DND-41 (cell line): ENCODE results near the gene WDPCP.
"Not testable (repeated sequence)": the region's sequence is repeated elsewhere in the genome, so short reads cannot be mapped to it uniquely, and the experiment has no call there.

Experiments used
- ATAC-seq: fragments of 200-7000 bp; cut with Tn5 transposase; 3 replicates; pipeline ENCODE4 v1.9.1; 2021; ENCODE audit warnings: low read depth; ENCODE audit not compliant: insufficient read depth
- DNase-seq: peaks from one replicate; pipeline ENCODE4 v3.0.0-alpha.2; 2020
- H2AFZ ChIP-seq: 2 replicates; pipeline ENCODE4 v1.6.0; 2012; ENCODE audit warnings: low read depth, low read length
- H3K27ac ChIP-seq: 2 replicates; pipeline ENCODE4 v1.5.1; 2012; ENCODE audit warnings: low read length, inconsistent platforms
- H3K27me3 ChIP-seq: fragments of 200-600 bp; sonication (generic); 2 replicates; pipeline ENCODE4 v1.6.0; 2012; ENCODE audit warnings: low read length, mild to moderate bottlenecking, inconsistent platforms; ENCODE audit not compliant: insufficient read depth, poor library complexity
- H3K36me3 ChIP-seq: 2 replicates; pipeline ENCODE4 v1.5.1; 2012; ENCODE audit warnings: low read length, inconsistent platforms; ENCODE audit not compliant: insufficient read depth
- H3K4me1 ChIP-seq: 2 replicates; pipeline ENCODE4 v1.5.1; 2012; ENCODE audit warnings: mild to moderate bottlenecking, low read length; ENCODE audit not compliant: insufficient read depth
- H3K4me2 ChIP-seq: 2 replicates; pipeline ENCODE4 v1.6.0; 2012; ENCODE audit warnings: mild to moderate bottlenecking, moderate library complexity, low read length, inconsistent platforms; ENCODE audit not compliant: insufficient read depth
- H3K4me3 ChIP-seq, 2 experiments: fragments of 200-600 bp in 1 of 2; shearing (Covaris generic) in 1 of 2; 2 replicates each; pipeline ENCODE4 v1.5.1; 2012 to 2016; ENCODE audit warnings: inconsistent platforms in 2 of 2, low read length in 2 of 2, mild to moderate bottlenecking in 2 of 2, low read depth in 1 of 2, moderate library complexity in 1 of 2
- H3K79me2 ChIP-seq: 2 replicates; pipeline ENCODE4 v1.6.0; 2012; ENCODE audit warnings: low read length, inconsistent platforms; ENCODE audit not compliant: insufficient read depth
- H3K9ac ChIP-seq: 2 replicates; pipeline ENCODE4 v1.6.0; 2012; ENCODE audit warnings: low read depth, mild to moderate bottlenecking, inconsistent platforms, low read length, moderate library complexity
- H3K9me3 ChIP-seq: 2 replicates; pipeline ENCODE4 v1.5.1; 2012; ENCODE audit warnings: low read length, moderate library complexity, mild to moderate bottlenecking, inconsistent platforms; ENCODE audit not compliant: insufficient read depth, severe bottlenecking
- H4K20me1 ChIP-seq: 2 replicates; pipeline ENCODE4 v1.6.0; 2012; ENCODE audit warnings: low read length; ENCODE audit not compliant: insufficient read depth
- EZH2 ChIP-seq: IDR thresholded peaks from 3 replicates; pipeline ENCODE4 v1.6.1; 2012; ENCODE audit warnings: borderline replicate concordance, low read depth, mild to moderate bottlenecking, moderate library complexity, low read length, inconsistent platforms; ENCODE audit not compliant: severe bottlenecking
- TF ChIP-seq, protein P1 (sequence below): IDR thresholded peaks from 2 replicates; pipeline ENCODE4 v1.5.1; 2012; ENCODE audit warnings: borderline replicate concordance, low read length, moderate library complexity, mild to moderate bottlenecking; ENCODE audit not compliant: poor library complexity, severe bottlenecking; ENCODE audit errors: extremely low read depth

The WDPCP gene

DNA sequence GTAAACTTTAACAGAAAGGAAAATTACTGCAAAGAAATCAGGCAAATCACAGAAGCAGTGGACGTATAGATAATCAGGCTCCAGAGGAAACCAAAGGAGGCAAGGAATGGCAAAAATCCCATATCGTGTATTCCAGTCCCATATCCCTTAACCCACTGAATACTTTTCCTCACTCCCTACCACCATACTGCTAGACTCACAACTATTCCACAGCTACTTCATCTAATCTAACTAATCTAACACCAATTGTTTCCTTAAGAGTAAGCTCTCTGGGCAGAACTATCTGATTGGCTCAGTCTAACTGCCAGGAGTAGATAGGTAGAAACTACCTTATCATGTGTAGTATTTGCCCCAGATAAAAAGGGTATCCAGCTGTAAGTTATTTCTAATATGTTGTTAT, 16.3 kb downstream of the WDPCP start:
- Histone ChIP-seq H4K20me1 (peaks cover 4% of the 10 kb centered on the region; the same call in 1 of the 2 replicates), H3K27me3 (no peaks in the 10 kb centered on the region), H3K4me3 (no peak overlapping the region), H3K9ac (no peak overlapping the region), H3K9me3 (peaks cover 15% of the 10 kb centered on the region), H2AFZ (no peak overlapping the region), H3K4me1 (no peaks in the 10 kb centered on the region), H3K36me3 (no peaks in the 10 kb centered on the region), H3K79me2 (peaks cover 14% of the 10 kb centered on the region), H3K27ac (no peak overlapping the region), H3K4me2 (no peak overlapping the region)
- ATAC-seq: no peak
- no peak for DNase-seq
- TF ChIP-seq, protein P1, sequence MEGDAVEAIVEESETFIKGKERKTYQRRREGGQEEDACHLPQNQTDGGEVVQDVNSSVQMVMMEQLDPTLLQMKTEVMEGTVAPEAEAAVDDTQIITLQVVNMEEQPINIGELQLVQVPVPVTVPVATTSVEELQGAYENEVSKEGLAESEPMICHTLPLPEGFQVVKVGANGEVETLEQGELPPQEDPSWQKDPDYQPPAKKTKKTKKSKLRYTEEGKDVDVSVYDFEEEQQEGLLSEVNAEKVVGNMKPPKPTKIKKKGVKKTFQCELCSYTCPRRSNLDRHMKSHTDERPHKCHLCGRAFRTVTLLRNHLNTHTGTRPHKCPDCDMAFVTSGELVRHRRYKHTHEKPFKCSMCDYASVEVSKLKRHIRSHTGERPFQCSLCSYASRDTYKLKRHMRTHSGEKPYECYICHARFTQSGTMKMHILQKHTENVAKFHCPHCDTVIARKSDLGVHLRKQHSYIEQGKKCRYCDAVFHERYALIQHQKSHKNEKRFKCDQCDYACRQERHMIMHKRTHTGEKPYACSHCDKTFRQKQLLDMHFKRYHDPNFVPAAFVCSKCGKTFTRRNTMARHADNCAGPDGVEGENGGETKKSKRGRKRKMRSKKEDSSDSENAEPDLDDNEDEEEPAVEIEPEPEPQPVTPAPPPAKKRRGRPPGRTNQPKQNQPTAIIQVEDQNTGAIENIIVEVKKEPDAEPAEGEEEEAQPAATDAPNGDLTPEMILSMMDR: no peak
- no peak for TF ChIP-seq EZH2

DNA sequence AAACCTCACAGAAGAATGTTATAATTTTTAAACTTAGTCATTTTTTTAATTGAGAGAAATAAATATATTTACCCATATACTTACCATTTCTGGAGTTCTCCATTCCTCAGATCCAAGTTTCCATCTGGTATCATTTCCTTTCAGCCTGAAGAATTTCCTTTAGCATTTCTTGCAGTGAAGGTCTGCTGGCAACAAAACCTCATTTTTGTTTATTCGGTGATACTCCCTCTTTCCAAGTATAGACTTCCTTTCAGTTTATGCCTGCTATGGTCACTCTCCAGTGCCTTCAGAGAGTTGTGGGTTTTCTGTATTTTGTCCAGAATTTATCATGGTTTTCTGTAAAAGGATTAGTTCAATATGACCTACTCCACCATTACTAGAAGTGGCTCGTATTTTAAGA, 17.0 kb downstream of the WDPCP start:
- Histone ChIP-seq H3K9ac (no peak overlapping the region), H3K4me1 (no peaks in the 10 kb centered on the region), H3K79me2 (peaks cover 11% of the 10 kb centered on the region), H3K4me2 (no peak overlapping the region), H3K4me3 (no peak overlapping the region), H3K36me3 (no peaks in the 10 kb centered on the region), H4K20me1 (peaks cover 1% of the 10 kb centered on the region; the same call in 1 of the 2 replicates), H3K27ac (no peak overlapping the region), H2AFZ (no peak overlapping the region), H3K27me3 (no peaks in the 10 kb centered on the region), H3K9me3 (peaks cover 17% of the 10 kb centered on the region)
- ATAC-seq: no peak
- TF ChIP-seq, protein P1: no peak
- TF ChIP-seq EZH2: no peak
- no peak for DNase-seq

DNA sequence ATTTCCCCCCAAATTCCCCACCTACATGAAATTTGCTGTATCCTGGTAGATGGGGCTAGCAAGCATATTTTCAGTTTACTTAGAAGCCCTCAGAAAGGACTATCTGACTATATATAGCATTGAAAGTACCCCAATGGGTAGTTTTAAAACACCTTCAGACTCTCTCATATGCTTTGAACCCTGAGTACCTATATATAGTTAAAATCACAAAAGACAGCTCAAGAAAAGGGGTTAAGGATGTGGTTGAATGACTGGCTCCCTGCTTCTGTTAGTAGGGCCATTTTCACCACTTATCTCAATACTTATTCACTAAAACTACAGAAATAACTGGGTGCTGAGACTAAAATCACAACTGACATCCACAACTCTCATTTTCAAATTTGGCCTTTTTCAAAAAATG, 18.5 kb downstream of the WDPCP start:
- TF ChIP-seq, protein P1: no peak
- no peak for TF ChIP-seq EZH2
- H3K4me2 ChIP-seq: no peak overlapping the region

DNA sequence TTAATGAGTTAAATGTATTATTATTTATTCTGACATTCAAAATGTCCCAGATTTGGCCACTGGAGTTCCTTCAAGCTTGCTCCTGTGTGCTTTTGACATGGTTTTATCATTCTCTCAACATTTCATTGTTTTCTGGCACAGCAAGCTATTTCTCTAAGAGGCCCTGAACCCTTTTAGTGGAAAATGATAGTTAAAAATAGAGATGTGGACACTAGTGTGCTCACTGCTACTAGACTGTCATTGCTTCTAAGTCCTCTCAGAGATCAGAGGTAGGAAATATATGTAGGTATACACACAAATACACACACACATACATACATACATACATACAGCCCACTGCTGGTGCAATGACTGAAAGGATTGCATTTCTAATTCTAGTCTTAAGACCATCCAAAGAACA, 25.5 kb downstream of the WDPCP start:
- Histone ChIP-seq H3K79me2 (no peaks in the 10 kb centered on the region), H3K9ac (no peak overlapping the region), H3K27ac (no peak overlapping the region), H3K36me3 (peaks cover 4% of the 10 kb centered on the region; the same call in 1 of the 2 replicates), H3K9me3 (peaks cover 10% of the 10 kb centered on the region), H3K4me2 (no peak overlapping the region), H2AFZ (no peak overlapping the region), H3K4me1 (peaks cover 3% of the 10 kb centered on the region; the same call in 1 of the 2 replicates), H4K20me1 (no peaks in the 10 kb centered on the region), H3K27me3 (no peaks in the 10 kb centered on the region), H3K4me3 (no peak overlapping the region)
- ATAC-seq (no peak), DNase-seq (no peak)
- no peak for TF ChIP-seq EZH2
- TF ChIP-seq, protein P1: no peak

More for the DNA sequence above, 18.5 kb downstream of the WDPCP start:
- Histone ChIP-seq H4K20me1 (no peaks in the 10 kb centered on the region), H3K9me3 (peaks cover 17% of the 10 kb centered on the region), H3K9ac (no peak overlapping the region), H3K27me3 (no peaks in the 10 kb centered on the region), H3K4me3 (no peak overlapping the region), H2AFZ (no peak overlapping the region), H3K79me2 (peaks cover 6% of the 10 kb centered on the region; the same call in 1 of the 2 replicates), H3K27ac (no peak overlapping the region), H3K4me1 (no peaks in the 10 kb centered on the region), H3K36me3 (no peaks in the 10 kb centered on the region)
- ATAC-seq: no peak
- no peak for DNase-seq

DNA sequence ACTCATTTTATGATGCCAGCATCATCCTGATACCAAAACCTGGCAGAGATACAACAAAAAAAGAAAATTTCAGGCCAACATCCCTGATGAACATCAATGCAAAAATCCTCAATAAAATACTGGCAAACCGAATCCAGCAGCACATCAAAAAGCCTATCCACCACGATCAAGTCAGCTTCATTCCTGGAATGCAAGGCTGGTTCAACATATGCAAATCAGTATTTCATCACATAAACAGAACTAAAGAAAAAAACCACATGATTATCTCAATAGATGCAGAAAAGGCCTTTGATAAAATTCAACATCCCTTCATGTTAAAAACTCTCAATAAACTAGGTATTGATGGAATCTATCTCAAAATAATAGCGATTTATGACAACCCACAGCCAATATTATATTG, 29.4 kb downstream of the WDPCP start:
- not testable (repeated sequence) for ATAC-seq

More for the DNA sequence above, 29.4 kb downstream of the WDPCP start:
- not testable (repeated sequence) for H3K27me3 ChIP-seq, DNase-seq, H2AFZ ChIP-seq, H3K4me3 ChIP-seq, H4K20me1 ChIP-seq, H3K4me2 ChIP-seq, H3K27ac ChIP-seq, H3K9me3 ChIP-seq, H3K79me2 ChIP-seq, H3K4me1 ChIP-seq, H3K36me3 ChIP-seq, H3K9ac ChIP-seq
